Naive B cell (primary cell): Measurements from ENCODE around the gene SERINC5. TPM values are rescaled to one million over a fixed set of nuclear protein-coding genes. Genes with fewer than 3 reads are reported as not detected.
"Not testable (repeated sequence)": the region's sequence is repeated elsewhere in the genome, so short reads cannot be mapped to it uniquely, and the experiment has no call there.

ENCODE experiments used
- ATAC-seq, 2 donors: fragments of 150-1000 bp; cut with Tn5 transposase; 2 replicates each; pipeline ENCODE4 v1.10.0; 2021; ENCODE audit warnings: low read depth in 2 of 2, mild to moderate bottlenecking in 2 of 2, moderate library complexity in 2 of 2
- DNase-seq: peaks from one replicate; pipeline ENCODE4 v3.0.0; 2022
- H3K27ac Mint-ChIP-seq, 6 donors: one replicate each; pipeline ENCODE4 v1.8.0; 2020 to 2022; ENCODE audit warnings: mild to moderate bottlenecking in 6 of 6, mixed read lengths in 6 of 6, moderate library complexity in 5 of 6, inconsistent platforms in 2 of 6
- H3K27me3 Mint-ChIP-seq, 3 donors: one replicate each; pipeline ENCODE4 v1.8.0; 2021 to 2022; ENCODE audit warnings: mixed read lengths in 3 of 3, mild to moderate bottlenecking in 1 of 3
- H3K36me3 Mint-ChIP-seq, 2 donors: one replicate each; pipeline ENCODE4 v1.8.0; 2020 to 2022; ENCODE audit warnings: mixed read lengths in 2 of 2, inconsistent platforms in 1 of 2, mild to moderate bottlenecking in 1 of 2
- H3K4me1 Mint-ChIP-seq, 3 donors: one replicate each; pipeline ENCODE4 v1.8.0; 2020 to 2022; ENCODE audit warnings: mixed read lengths in 3 of 3, inconsistent platforms in 1 of 3, mild to moderate bottlenecking in 1 of 3, moderate library complexity in 1 of 3
- H3K4me3 Mint-ChIP-seq, 8 donors: one replicate each; pipeline ENCODE4 v1.8.0; 2020 to 2022; ENCODE audit warnings: mild to moderate bottlenecking in 8 of 8, mixed read lengths in 8 of 8, moderate library complexity in 8 of 8, inconsistent platforms in 2 of 8
- H3K9me3 Mint-ChIP-seq, 7 donors: one replicate each; pipeline ENCODE4 v1.8.0; 2020 to 2022; ENCODE audit warnings: mixed read lengths in 7 of 7, mild to moderate bottlenecking in 5 of 7, inconsistent platforms in 2 of 7, moderate library complexity in 1 of 7
- polyA plus RNA-seq, 6 donors: library from polyadenylated mRNA; unstranded; fragments of 300-500 nt; fragmentation: Illumina TruSeq; gene quantifications; one replicate each; pipeline ENCODE4 v1.2.3, GENCODE V29; 2021; ENCODE audit warnings: low read depth in 6 of 6

The SERINC5 gene
- polyA plus RNA-seq, 6 donors from 2014 or later: 1.4 to 4.0 (median 2.8) TPM

DNA sequence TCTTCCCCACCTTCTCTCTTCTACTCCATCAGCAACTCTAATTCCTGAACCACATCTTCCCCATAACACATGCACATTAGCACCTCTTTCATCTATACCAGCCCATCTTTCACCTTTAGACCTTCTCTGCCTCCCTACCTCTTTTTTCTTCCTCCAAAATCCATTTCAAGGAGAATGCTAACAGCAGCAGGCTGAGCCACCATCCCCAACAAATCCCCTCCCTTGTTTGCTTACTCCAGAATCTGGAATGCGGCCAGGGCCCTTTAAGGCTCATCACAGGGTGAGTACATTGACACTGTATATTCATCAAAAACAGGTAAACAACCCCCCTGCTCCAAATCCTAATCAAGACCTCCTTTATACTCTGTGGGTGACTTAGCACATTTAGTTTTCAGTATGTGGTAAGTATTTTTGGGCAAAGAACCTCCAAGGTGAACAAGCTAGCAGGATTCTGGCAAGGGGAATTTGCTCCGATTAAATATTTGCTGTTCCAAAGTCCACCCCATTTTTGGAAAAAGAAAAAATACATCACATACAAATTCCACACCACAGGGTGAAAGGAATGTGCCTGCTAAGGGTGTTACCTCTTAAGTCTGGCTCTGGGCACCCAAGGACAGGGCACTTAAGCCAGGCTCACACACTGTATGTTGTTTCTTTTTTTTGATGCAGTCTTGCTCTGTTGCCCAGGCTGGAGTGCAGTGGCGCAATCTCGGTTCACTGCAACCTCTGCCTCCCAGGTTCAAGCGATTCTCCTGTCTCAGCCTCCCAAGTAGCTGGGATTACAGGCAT, 71.4 kb downstream of the SERINC5 start:
- H3K4me3 Mint-ChIP-seq: peak overlapping the region in 4 of 8 donors; percentile 13 to 74 (median 46)
- DNase-seq (no peak), ATAC-seq (no peak)
- H3K9me3 Mint-ChIP-seq: no peaks in the 10 kb centered on the region
- H3K36me3 Mint-ChIP-seq: peaks cover 0 to 12% of the 10 kb centered on the region in 2 donors
- H3K4me1 Mint-ChIP-seq: peaks cover 46 to 78% (median 64%) of the 10 kb centered on the region in 3 donors
- H3K27ac Mint-ChIP-seq: peak overlapping the region in 5 of 6 donors; percentile 17 to 96 (median 67)
- H3K27me3 Mint-ChIP-seq: no peaks in the 10 kb centered on the region

GRCh38 chr5:80183728-80184234, 72.1 kb downstream of the SERINC5 start:
- H3K27me3 Mint-ChIP-seq, H3K9me3 Mint-ChIP-seq: not testable (repeated sequence)
- Mint-ChIP-seq H3K4me3 (peak overlapping the region in 6 of 8 donors; percentile 31 to 89 (median 77)), H3K36me3 (peaks cover 0 to 12% of the 10 kb centered on the region in 2 donors), H3K27ac (peak overlapping the region in 5 of 6 donors; percentile 17 to 96 (median 77)), H3K4me1 (peaks cover 46 to 72% (median 64%) of the 10 kb centered on the region in 3 donors)
- ATAC-seq (peak; percentile 77 to 82), DNase-seq (peak; percentile 18)

- Mint-ChIP-seq H3K27me3 (no peaks in the 10 kb centered on the region), H3K9me3 (no peaks in the 10 kb centered on the region), H3K36me3 (peaks cover 0 to 12% of the 10 kb centered on the region in 2 donors), H3K4me3 (peak overlapping the region in 7 of 8 donors; percentile 31 to 89 (median 74)), H3K4me1 (peaks cover 46 to 71% (median 64%) of the 10 kb centered on the region in 3 donors), H3K27ac (peak overlapping the region; percentile 60 to 96 (median 76))
- peak; percentile 10 for DNase-seq
- ATAC-seq: peak; percentile 59 to 60
Observed at GRCh38 chr5:80182809-80183580, 72.9 kb downstream of the SERINC5 start.

- ATAC-seq: peak; percentile 44 to 66
- peaks cover 42 to 62% (median 57%) of the 10 kb centered on the region in 3 donors for H3K4me1 Mint-ChIP-seq
- H3K27ac Mint-ChIP-seq: peak overlapping the region in 4 of 6 donors; percentile 30 to 78 (median 40)
Observed at GRCh38 chr5:80181618-80182211, 74.1 kb downstream of the SERINC5 start.

DNA sequence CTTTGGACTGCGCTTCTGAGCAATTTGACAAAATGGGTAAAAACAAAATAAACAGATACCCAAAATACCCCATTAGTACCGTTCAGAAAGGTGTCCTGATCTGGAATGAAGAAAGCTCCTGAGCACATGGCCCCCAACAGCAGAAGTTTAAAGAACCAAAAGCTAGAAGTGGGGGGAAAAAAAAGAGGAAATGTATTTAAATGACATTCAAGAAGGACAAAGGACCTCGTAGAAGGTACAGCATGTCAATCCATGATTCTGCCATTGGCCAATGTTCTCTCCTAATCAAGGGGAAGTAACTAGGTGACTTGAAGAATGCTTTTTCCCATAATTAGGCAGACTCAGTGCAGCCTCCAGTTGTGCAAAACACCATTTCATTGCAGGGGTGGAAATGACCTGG, 78.6 kb downstream of the SERINC5 start:
- Mint-ChIP-seq H3K4me3 (no peak overlapping the region), H3K4me1 (peaks cover 19 to 22% (median 21%) of the 10 kb centered on the region in 3 donors), H3K9me3 (peaks cover 0 to 4% (median 0%) of the 10 kb centered on the region in 7 donors), H3K27ac (no peak overlapping the region), H3K36me3 (peaks cover 23 to 32% of the 10 kb centered on the region in 2 donors), H3K27me3 (no peaks in the 10 kb centered on the region)
- ATAC-seq (no peak), DNase-seq (no peak)

More at GRCh38 chr5:80181618-80182211, 74.1 kb downstream of the SERINC5 start:
- Mint-ChIP-seq H3K27me3 (no peaks in the 10 kb centered on the region), H3K4me3 (peak overlapping the region in 4 of 8 donors; percentile 4 to 64 (median 36)), H3K9me3 (no peaks in the 10 kb centered on the region), H3K36me3 (peaks cover 0 to 22% of the 10 kb centered on the region in 2 donors)
- DNase-seq: peak; percentile 8

GRCh38 chr5:80175337-80175736, 80.5 kb downstream of the SERINC5 start:
- H3K9me3 Mint-ChIP-seq: peaks cover 0 to 4% (median 0%) of the 10 kb centered on the region in 7 donors
- DNase-seq: no peak
- H3K27ac Mint-ChIP-seq: peak overlapping the region in 1 of 6 donors; percentile 77
- H3K4me1 Mint-ChIP-seq: peaks cover under 1 to 8% (median 2%) of the 10 kb centered on the region in 3 donors
- no peak for ATAC-seq
- no peak overlapping the region for H3K4me3 Mint-ChIP-seq
- peaks cover 24 to 34% of the 10 kb centered on the region in 2 donors for H3K36me3 Mint-ChIP-seq
- no peaks in the 10 kb centered on the region for H3K27me3 Mint-ChIP-seq

- Mint-ChIP-seq H3K36me3 (peaks cover 28 to 40% of the 10 kb centered on the region in 2 donors), H3K27me3 (no peaks in the 10 kb centered on the region), H3K4me3 (peak overlapping the region in 1 of 8 donors; percentile 39), H3K27ac (peak overlapping the region in 2 of 6 donors; percentile 62 to 89), H3K9me3 (peaks cover 0 to 4% (median 0%) of the 10 kb centered on the region in 7 donors), H3K4me1 (peaks cover 0 to 11% (median 0%) of the 10 kb centered on the region in 3 donors)
- DNase-seq (no peak), ATAC-seq (no peak)
Observed at GRCh38 chr5:80174790-80175189, 81.1 kb downstream of the SERINC5 start.

DNA sequence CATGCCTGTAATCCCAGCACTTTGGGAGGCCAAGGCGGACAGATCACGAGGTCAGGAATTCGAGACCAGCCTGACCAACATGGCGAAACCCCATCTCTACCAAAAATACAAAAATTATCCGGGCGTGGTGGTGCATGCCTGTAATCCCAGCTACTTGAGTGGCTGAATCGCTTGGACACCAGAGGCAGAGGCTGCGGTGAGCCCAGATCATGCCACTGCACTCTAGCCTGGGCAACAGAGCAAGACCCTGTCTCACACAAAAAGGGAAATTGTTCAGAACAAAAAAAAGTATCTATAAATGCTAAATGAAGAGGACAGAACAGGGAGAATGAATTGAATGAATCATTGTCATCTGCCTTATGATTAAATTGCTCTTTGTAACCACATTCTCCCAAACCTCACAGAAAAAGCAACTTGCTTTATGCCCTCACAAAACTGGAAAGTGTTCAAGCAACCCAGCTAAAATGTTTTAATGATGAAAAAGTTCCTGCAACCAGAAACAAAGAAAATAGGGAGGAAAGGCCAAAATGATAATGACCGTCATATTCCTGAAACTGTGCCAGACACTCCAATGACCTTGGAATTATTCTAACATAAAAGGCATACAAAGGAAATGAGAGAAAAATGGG, 83.7 kb downstream of the SERINC5 start:
- no peak for ATAC-seq
- Mint-ChIP-seq H3K36me3 (peaks cover 20 to 44% of the 10 kb centered on the region in 2 donors), H3K27me3 (no peaks in the 10 kb centered on the region), H3K4me3 (no peak overlapping the region), H3K27ac (peak overlapping the region in 1 of 6 donors; percentile 30), H3K9me3 (peaks cover 0 to 4% (median 0%) of the 10 kb centered on the region in 7 donors), H3K4me1 (peaks cover 0 to 12% (median 0%) of the 10 kb centered on the region in 3 donors)
- no peak for DNase-seq

DNA sequence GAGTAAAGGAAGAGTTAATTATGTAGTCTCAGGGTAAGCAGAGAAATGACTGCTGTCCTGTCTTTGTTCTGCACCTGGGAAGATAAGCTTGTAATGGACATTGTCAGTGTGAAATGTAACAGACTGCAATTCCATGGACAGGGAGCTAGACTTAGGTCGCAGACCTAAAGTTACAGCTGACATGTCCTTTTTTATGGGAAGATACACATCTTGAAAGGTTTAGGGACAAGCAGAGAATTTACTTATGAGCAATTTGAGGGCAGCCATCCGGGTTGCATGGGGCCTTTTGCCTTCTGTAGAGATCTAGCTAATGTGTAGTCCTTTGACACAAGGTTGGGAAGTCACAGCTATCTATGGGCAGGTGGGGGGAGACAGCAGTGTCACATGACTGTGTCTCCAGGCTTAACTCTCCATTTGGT, 85.7 kb downstream of the SERINC5 start:
- peaks cover 0 to 12% (median 0%) of the 10 kb centered on the region in 3 donors for H3K4me1 Mint-ChIP-seq
- peaks cover 32 to 48% of the 10 kb centered on the region in 2 donors for H3K36me3 Mint-ChIP-seq
- no peaks in the 10 kb centered on the region for H3K27me3 Mint-ChIP-seq
- no peak overlapping the region for H3K4me3 Mint-ChIP-seq
- peaks cover 0 to 4% (median 0%) of the 10 kb centered on the region in 7 donors for H3K9me3 Mint-ChIP-seq
- H3K27ac Mint-ChIP-seq: no peak overlapping the region
- ATAC-seq: no peak
- no peak for DNase-seq

DNA sequence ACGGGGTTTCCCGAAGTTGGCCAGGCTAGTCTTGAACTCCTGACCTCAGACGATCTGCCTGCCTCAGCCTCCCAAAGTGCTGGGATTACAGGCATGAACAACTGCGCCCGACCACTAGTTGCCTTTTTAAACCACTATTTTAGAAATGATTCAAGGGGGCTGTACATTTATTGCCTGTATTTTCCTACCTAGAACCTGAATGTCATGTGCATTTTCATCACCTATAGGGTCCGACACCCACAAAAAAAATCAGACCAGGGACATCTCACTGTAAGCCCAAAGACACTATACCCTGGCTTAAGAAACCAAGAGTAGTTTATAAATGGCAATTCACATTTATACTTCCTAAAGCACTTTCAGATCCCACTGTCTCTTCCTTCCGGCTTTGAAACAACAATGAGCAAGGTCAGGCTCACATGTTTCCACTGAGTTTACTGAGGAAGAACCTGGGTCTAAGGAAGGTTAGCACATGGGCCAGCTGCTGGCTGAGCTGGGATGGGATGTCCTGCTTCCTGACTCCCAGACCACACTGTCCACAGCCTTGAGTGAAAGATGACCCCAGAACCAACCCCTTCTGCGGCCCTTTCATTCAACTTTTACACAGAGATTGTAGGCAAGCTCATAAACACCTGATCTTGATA, 87.3 kb downstream of the SERINC5 start:
- Mint-ChIP-seq H3K9me3 (peaks cover 0 to 4% (median 0%) of the 10 kb centered on the region in 7 donors), H3K27me3 (no peaks in the 10 kb centered on the region), H3K4me1 (peaks cover 0 to 8% (median 0%) of the 10 kb centered on the region in 3 donors), H3K36me3 (peaks cover 31 to 35% of the 10 kb centered on the region in 2 donors), H3K4me3 (no peak overlapping the region), H3K27ac (no peak overlapping the region)
- DNase-seq: no peak
- ATAC-seq: no peak

GRCh38 chr5:80165452-80165851, 90.4 kb downstream of the SERINC5 start:
- ATAC-seq: no peak
- peaks cover 35 to 43% of the 10 kb centered on the region in 2 donors for H3K36me3 Mint-ChIP-seq
- no peak overlapping the region for H3K4me3 Mint-ChIP-seq
- H3K4me1 Mint-ChIP-seq: peaks cover 0 to 4% (median 0%) of the 10 kb centered on the region in 3 donors
- peaks cover 0 to 7% (median 0%) of the 10 kb centered on the region in 7 donors for H3K9me3 Mint-ChIP-seq
- H3K27ac Mint-ChIP-seq: no peak overlapping the region
- no peaks in the 10 kb centered on the region for H3K27me3 Mint-ChIP-seq
- no peak for DNase-seq

- Mint-ChIP-seq H3K4me1 (no peaks in the 10 kb centered on the region), H3K27ac (no peak overlapping the region), H3K36me3 (peaks cover 29 to 41% of the 10 kb centered on the region in 2 donors), H3K27me3 (no peaks in the 10 kb centered on the region), H3K9me3 (peaks cover 0 to 7% (median 0%) of the 10 kb centered on the region in 7 donors), H3K4me3 (no peak overlapping the region)
- DNase-seq: no peak
- ATAC-seq: no peak
Observed at GRCh38 chr5:80161165-80161564, 94.7 kb downstream of the SERINC5 start.
